PFSK-1 (cell line): ENCODE data around the gene TNS1.

Experiments
- FOXP2 ChIP-seq: optimal IDR thresholded peaks from 2 replicates; pipeline ENCODE3; 2011; ENCODE audit warnings: borderline replicate concordance, control low read depth, inconsistent platforms; ENCODE audit not compliant: insufficient read depth; ENCODE audit errors: extremely low read length, extremely low read depth
- POLR2AphosphoS5 ChIP-seq: IDR thresholded peaks from 2 replicates; pipeline ENCODE4 v1.6.1; 2012; ENCODE audit warnings: low read depth, mild to moderate bottlenecking, control low read depth, low read length, moderate library complexity
- SIN3A ChIP-seq: IDR thresholded peaks from 2 replicates; pipeline ENCODE4 v1.6.1; 2012; ENCODE audit warnings: mild to moderate bottlenecking, low read length, moderate library complexity, borderline replicate concordance; ENCODE audit not compliant: insufficient read depth
- TAF1 ChIP-seq: IDR thresholded peaks from 2 replicates; pipeline ENCODE4 v1.6.1; 2012; ENCODE audit warnings: low read length, control low read depth, borderline replicate concordance; ENCODE audit not compliant: insufficient read depth
- TF ChIP-seq, protein P1 (sequence below), 2 experiments: IDR thresholded peaks; 2 replicates each; pipeline versions ENCODE4 v1.6.1 to v1.8.0; 2011 to 2012; ENCODE audit warnings: low read depth in 2 of 2, low read length in 2 of 2, control low read depth in 1 of 2, inconsistent platforms in 1 of 2, mild to moderate bottlenecking in 1 of 2, moderate library complexity in 1 of 2; ENCODE audit not compliant: insufficient read depth in 1 of 2

Gene TNS1

DNA sequence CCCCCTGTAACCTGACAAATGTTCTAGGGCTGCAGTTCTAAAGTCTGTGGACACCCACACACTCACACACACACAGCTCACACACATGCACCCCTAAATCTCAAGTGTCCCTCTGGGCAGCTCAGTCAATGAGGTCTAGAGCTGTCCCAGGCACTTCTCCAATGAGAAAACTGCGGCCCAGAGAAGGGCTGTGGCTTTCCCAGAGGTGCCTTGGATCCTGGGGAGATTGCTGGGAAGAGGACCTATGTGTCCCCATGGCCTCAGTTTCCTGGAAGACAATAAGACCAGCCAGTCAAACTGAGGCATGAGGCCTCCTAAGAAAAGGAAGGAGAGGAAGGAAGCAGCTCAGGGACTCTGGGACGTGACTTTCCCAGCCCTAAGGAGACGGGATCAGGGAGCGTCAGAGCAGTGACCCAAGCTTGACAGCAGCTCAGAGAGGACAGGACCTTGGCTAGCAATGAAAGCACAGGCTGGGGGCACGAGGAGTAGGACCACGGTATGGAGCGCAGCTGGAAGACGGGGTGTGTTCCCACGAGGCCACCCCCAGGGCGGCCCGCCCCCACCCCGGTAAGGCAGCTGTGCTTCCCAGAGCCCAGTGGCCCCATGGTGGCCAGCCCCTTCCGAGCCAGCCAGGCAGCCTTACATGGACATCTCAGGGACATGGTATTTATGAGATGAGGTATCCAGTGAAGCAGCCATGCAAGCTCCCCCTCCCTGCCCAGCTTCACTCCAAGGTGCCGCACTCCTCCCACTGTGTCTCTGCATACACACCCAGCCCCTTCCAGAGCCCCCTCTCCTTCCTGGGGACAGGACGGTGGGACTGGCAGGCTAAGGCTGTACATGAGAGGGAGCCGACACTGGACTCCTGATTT lies 46.0 kb downstream of the TNS1 start:
- TF ChIP-seq POLR2AphosphoS5, result no peak
- TF ChIP-seq SIN3A, result no peak
- TF ChIP-seq, protein P1, sequence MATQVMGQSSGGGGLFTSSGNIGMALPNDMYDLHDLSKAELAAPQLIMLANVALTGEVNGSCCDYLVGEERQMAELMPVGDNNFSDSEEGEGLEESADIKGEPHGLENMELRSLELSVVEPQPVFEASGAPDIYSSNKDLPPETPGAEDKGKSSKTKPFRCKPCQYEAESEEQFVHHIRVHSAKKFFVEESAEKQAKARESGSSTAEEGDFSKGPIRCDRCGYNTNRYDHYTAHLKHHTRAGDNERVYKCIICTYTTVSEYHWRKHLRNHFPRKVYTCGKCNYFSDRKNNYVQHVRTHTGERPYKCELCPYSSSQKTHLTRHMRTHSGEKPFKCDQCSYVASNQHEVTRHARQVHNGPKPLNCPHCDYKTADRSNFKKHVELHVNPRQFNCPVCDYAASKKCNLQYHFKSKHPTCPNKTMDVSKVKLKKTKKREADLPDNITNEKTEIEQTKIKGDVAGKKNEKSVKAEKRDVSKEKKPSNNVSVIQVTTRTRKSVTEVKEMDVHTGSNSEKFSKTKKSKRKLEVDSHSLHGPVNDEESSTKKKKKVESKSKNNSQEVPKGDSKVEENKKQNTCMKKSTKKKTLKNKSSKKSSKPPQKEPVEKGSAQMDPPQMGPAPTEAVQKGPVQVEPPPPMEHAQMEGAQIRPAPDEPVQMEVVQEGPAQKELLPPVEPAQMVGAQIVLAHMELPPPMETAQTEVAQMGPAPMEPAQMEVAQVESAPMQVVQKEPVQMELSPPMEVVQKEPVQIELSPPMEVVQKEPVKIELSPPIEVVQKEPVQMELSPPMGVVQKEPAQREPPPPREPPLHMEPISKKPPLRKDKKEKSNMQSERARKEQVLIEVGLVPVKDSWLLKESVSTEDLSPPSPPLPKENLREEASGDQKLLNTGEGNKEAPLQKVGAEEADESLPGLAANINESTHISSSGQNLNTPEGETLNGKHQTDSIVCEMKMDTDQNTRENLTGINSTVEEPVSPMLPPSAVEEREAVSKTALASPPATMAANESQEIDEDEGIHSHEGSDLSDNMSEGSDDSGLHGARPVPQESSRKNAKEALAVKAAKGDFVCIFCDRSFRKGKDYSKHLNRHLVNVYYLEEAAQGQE (IDR thresholded peaks at IDR 0.05; ENCODE audit: insufficient read depth in 1 of 2, low read depth in 2 of 2, low read length in 2 of 2), result no peak
- TF ChIP-seq FOXP2, result no peak
- TF ChIP-seq TAF1, result no peak

DNA sequence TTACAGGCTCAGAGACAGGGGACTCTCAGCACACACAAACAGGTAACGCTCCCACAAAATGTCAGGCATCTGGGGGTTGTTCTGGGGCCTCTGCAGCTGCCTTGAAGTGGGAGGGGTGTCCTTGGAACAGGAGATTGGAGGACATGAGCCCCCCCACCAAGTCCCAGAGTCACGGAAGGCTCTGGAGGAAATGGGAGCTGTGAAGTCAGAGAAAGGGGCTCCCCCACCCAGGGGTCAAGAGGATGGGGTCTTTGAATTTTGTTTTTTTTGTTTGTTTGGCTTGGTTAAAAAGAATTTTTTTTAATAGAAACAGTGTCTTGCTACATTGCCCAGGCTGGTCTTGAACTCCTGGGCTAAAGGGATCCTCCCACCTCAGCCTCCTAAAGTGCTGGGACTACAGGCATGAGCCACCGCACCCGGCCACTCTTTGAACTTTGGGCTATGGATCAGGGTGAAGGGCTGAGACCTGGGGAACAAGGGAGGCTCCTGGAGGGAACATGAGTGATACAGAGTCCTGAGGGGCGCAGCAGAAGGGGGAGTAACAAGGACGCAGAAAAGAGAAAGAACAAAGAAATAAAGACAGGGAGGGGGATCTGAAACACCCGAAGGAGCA lies 46.8 kb downstream of the TNS1 start:
- TF ChIP-seq, protein P1 (IDR thresholded peaks at IDR 0.05; ENCODE audit: insufficient read depth in 1 of 2, low read depth in 2 of 2, low read length in 2 of 2), result no peak
- TF ChIP-seq FOXP2 (no peak), POLR2AphosphoS5 (no peak), TAF1 (no peak), SIN3A (no peak)

DNA sequence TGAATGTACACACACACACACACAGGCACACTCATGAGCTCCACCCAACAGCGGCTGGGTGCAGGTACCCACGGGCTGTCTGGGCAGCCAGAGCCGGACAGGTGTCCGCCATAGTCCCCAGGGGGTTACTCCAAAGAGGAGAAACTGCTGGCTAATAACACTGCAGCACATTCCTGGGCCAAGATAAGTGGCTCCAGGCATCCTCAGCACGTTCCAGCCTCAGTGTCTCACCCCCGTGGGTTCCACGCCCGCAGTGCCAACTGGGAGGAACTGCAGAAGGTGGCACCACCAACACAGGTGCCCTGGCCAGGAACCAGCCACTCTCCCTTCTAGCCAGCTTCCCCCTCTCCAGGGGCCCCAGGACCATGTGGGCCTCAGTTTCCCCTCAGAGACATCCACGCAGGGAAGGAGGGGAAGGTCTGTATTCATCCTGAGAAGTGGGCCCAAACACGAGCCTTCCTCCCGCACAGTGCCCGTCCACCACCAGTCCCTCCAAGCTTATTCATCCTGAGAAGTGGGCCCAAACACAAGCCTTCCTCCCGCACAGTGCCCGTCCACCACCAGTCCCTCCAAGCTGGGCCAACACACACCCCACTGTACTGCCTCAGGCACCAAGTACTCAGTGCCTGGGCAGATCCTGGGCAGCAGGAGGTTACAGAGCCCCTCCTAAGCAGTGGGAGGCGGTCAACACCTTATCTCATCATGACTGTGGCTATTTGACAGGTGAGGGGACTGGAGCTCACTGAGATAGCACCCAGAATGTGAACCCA lies 47.6 kb downstream of the TNS1 start:
- TF ChIP-seq TAF1 (no peak), POLR2AphosphoS5 (no peak), FOXP2 (no peak), SIN3A (no peak)
- TF ChIP-seq, protein P1 (IDR thresholded peaks at IDR 0.05; ENCODE audit: insufficient read depth in 1 of 2, low read depth in 2 of 2, low read length in 2 of 2), result no peak

DNA sequence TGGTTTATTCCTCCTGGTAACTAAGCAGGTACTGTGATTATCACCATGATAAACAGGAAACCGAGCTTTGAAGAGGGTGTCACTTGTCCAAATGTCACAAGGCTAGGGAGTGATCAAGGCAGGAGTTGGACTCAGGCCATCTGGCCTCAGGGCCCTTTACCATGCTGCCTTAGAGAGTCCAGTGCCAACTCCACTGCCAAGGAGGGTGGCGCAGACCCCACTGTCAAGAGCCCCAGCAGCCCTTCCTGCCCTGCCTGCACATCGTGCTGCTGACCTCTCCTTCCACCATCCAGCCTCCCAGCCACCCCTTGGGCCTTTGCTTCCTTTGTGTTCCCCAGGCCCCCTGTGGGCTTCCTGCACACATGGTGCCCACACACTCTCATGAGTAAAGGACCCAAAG lies 48.3 kb downstream of the TNS1 start:
- TF ChIP-seq TAF1, result no peak
- TF ChIP-seq, protein P1 (IDR thresholded peaks at IDR 0.05; ENCODE audit: insufficient read depth in 1 of 2, low read depth in 2 of 2, low read length in 2 of 2), result no peak
- TF ChIP-seq POLR2AphosphoS5, result no peak
- TF ChIP-seq SIN3A, result no peak
- no peak for TF ChIP-seq FOXP2
